ENCODE data around the gene FBXO40.
"Not testable (repeated sequence)": the region's sequence is repeated elsewhere in the genome, so short reads cannot be mapped to it uniquely, and the experiment has no call there.

Gene FBXO40

GRCh38 chr3:121598564-121598963, 5.4 kb downstream of the FBXO40 start:
- H3K9ac ChIP-seq (ENCODE audit: low read length) = no peak overlapping the region
- no peak overlapping the region for H3K4me3 ChIP-seq (ENCODE audit: low read depth, low read length, poor library complexity, severe bottlenecking)
- H2AFZ ChIP-seq (ENCODE audit: low read length) = no peak overlapping the region
- no peaks in the 10 kb centered on the region for H3K27me3 ChIP-seq (ENCODE audit: insufficient read depth, low read length)
- H3K4me2 ChIP-seq (ENCODE audit: low read length) = no peak overlapping the region
- no peaks in the 10 kb centered on the region for H3K9me2 ChIP-seq (ENCODE audit: low read depth, low read length)
- no peaks in the 10 kb centered on the region for H3K36me3 ChIP-seq (ENCODE audit: insufficient read depth, low read length)
- H4K20me1 ChIP-seq (ENCODE audit: insufficient read depth, low read length) = no peaks in the 10 kb centered on the region
- no peak overlapping the region for H3K27ac ChIP-seq (ENCODE audit: low read depth, low read length, poor library complexity, severe bottlenecking)
- peaks cover 10% of the 10 kb centered on the region for H3K4me1 ChIP-seq (ENCODE audit: insufficient read depth, low read length, severe bottlenecking)
- H3K79me2 ChIP-seq (ENCODE audit: insufficient read depth, low read length) = no peaks in the 10 kb centered on the region
- TF ChIP-seq CTCF (IDR thresholded peaks at IDR 0.05; ENCODE audit: low read length) = no peak
- no peak for TF ChIP-seq EZH2 (IDR thresholded peaks at IDR 0.05; ENCODE audit: borderline replicate concordance, low read length)
- no peaks in the 10 kb centered on the region for H3F3A ChIP-seq (ENCODE audit: insufficient read depth, low read length)
- no peaks in the 10 kb centered on the region for H3K9me3 ChIP-seq (ENCODE audit: low read length)

GRCh38 chr3:121599900-121600299, 6.7 kb downstream of the FBXO40 start:
- not testable (repeated sequence) for H4K20me1 ChIP-seq (ENCODE audit: insufficient read depth, low read length); H3K27ac ChIP-seq (ENCODE audit: low read depth, low read length, poor library complexity, severe bottlenecking); H3K4me3 ChIP-seq (ENCODE audit: low read depth, low read length, poor library complexity, severe bottlenecking); H2AFZ ChIP-seq (ENCODE audit: low read length); H3K4me2 ChIP-seq (ENCODE audit: low read length); H3K9me3 ChIP-seq (ENCODE audit: low read length); H3F3A ChIP-seq (ENCODE audit: insufficient read depth, low read length); H3K9ac ChIP-seq (ENCODE audit: low read length); H3K4me1 ChIP-seq (ENCODE audit: insufficient read depth, low read length, severe bottlenecking); H3K9me2 ChIP-seq (ENCODE audit: low read depth, low read length); H3K27me3 ChIP-seq (ENCODE audit: insufficient read depth, low read length); H3K36me3 ChIP-seq (ENCODE audit: insufficient read depth, low read length); H3K79me2 ChIP-seq (ENCODE audit: insufficient read depth, low read length)

GRCh38 chr3:121601212-121601812, 8.1 kb downstream of the FBXO40 start:
- H2AFZ ChIP-seq (ENCODE audit: low read length) = no peak overlapping the region
- H3F3A ChIP-seq (ENCODE audit: insufficient read depth, low read length) = no peaks in the 10 kb centered on the region
- no peaks in the 10 kb centered on the region for H3K9me3 ChIP-seq (ENCODE audit: low read length)
- H3K27ac ChIP-seq (ENCODE audit: low read depth, low read length, poor library complexity, severe bottlenecking) = no peak overlapping the region
- no peak overlapping the region for H3K4me2 ChIP-seq (ENCODE audit: low read length)
- no peak overlapping the region for H3K4me3 ChIP-seq (ENCODE audit: low read depth, low read length, poor library complexity, severe bottlenecking)
- no peaks in the 10 kb centered on the region for H3K36me3 ChIP-seq (ENCODE audit: insufficient read depth, low read length)
- H3K9me2 ChIP-seq (ENCODE audit: low read depth, low read length) = no peaks in the 10 kb centered on the region
- H3K27me3 ChIP-seq (ENCODE audit: insufficient read depth, low read length) = no peaks in the 10 kb centered on the region
- H3K79me2 ChIP-seq (ENCODE audit: insufficient read depth, low read length) = no peaks in the 10 kb centered on the region
- no peak overlapping the region for H3K9ac ChIP-seq (ENCODE audit: low read length)
- H4K20me1 ChIP-seq (ENCODE audit: insufficient read depth, low read length) = no peaks in the 10 kb centered on the region
- peaks cover 5% of the 10 kb centered on the region for H3K4me1 ChIP-seq (ENCODE audit: insufficient read depth, low read length, severe bottlenecking)
- TF ChIP-seq EZH2 (IDR thresholded peaks at IDR 0.05; ENCODE audit: borderline replicate concordance, low read length) = no peak
- TF ChIP-seq CTCF (IDR thresholded peaks at IDR 0.05; ENCODE audit: low read length) = no peak

GRCh38 chr3:121604759-121605158, 11.6 kb downstream of the FBXO40 start:
- no peaks in the 10 kb centered on the region for H3F3A ChIP-seq (ENCODE audit: insufficient read depth, low read length)
- H4K20me1 ChIP-seq (ENCODE audit: insufficient read depth, low read length) = no peaks in the 10 kb centered on the region
- H3K9ac ChIP-seq (ENCODE audit: low read length) = no peak overlapping the region
- no peak overlapping the region for H2AFZ ChIP-seq (ENCODE audit: low read length)
- H3K36me3 ChIP-seq (ENCODE audit: insufficient read depth, low read length) = no peaks in the 10 kb centered on the region
- H3K4me1 ChIP-seq (ENCODE audit: insufficient read depth, low read length, severe bottlenecking) = no peaks in the 10 kb centered on the region
- no peak overlapping the region for H3K4me2 ChIP-seq (ENCODE audit: low read length)
- no peak overlapping the region for H3K27ac ChIP-seq (ENCODE audit: low read depth, low read length, poor library complexity, severe bottlenecking)
- no peaks in the 10 kb centered on the region for H3K27me3 ChIP-seq (ENCODE audit: insufficient read depth, low read length)
- no peaks in the 10 kb centered on the region for H3K79me2 ChIP-seq (ENCODE audit: insufficient read depth, low read length)
- H3K9me3 ChIP-seq (ENCODE audit: low read length) = no peaks in the 10 kb centered on the region
- no peak for TF ChIP-seq EZH2 (IDR thresholded peaks at IDR 0.05; ENCODE audit: borderline replicate concordance, low read length)
- TF ChIP-seq CTCF (IDR thresholded peaks at IDR 0.05; ENCODE audit: low read length) = no peak
- H3K4me3 ChIP-seq (ENCODE audit: low read depth, low read length, poor library complexity, severe bottlenecking) = no peak overlapping the region
- H3K9me2 ChIP-seq (ENCODE audit: low read depth, low read length) = no peaks in the 10 kb centered on the region

All from OCI-LY1 (cell line).